ENCODE data around the gene GSX1.

DNA sequence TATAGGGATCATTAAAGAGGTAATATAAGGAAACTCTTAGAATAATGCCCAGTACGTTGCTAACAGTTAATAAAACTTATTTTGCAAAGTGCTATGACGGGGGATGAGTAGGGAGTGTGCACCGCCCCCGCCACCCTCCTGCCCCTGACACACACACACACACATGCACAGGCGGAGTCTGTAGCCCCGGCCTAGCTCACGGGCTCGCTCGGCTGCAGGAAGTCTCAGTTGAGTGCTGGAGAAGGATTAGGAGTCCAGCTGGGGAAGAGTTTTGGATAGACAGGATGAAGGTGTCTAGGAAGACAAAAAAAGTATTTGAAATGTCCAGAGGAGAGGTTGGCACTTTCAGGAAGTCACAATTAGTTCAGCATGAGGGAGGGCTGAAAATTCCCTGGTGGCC lies 21.5 kb downstream of the GSX1 start:
- TF ChIP-seq POLR2A (IDR thresholded peaks at IDR 0.05; ENCODE audit: low read length) (no peak), GATA1 (IDR thresholded peaks at IDR 0.05; ENCODE audit: low read depth, low read length) (no peak)

All from erythroblast (primary cell).